Endodermal cell (in vitro differentiated cells): ENCODE results near the gene LRRK1. TPM values are rescaled to one million over a fixed set of nuclear protein-coding genes. Genes with fewer than 3 reads are reported as not detected.

Source experiments
- DNase-seq: peaks from one replicate; pipeline ENCODE4 v3.0.0-alpha.2; 2017
- H3K27ac ChIP-seq: 2 replicates; pipeline ENCODE4 v1.5.1; 2013; ENCODE audit warnings: mild to moderate bottlenecking, low read depth, low read length, moderate library complexity
- H3K27me3 ChIP-seq: 2 replicates; pipeline ENCODE4 v1.6.1; 2013; ENCODE audit warnings: mild to moderate bottlenecking, low read length, moderate library complexity; ENCODE audit not compliant: insufficient read depth, control insufficient read depth, poor library complexity, severe bottlenecking
- H3K36me3 ChIP-seq: 2 replicates; pipeline ENCODE4 v1.7.0; 2013; ENCODE audit warnings: mild to moderate bottlenecking, low read length, moderate library complexity; ENCODE audit not compliant: control insufficient read depth, insufficient read depth
- H3K4me1 ChIP-seq: one replicate; pipeline ENCODE4 v1.7.0; 2013; ENCODE audit warnings: low read length; ENCODE audit not compliant: control insufficient read depth, insufficient read depth
- H3K4me3 ChIP-seq: 2 replicates; pipeline ENCODE4 v1.5.1; 2013; ENCODE audit warnings: mild to moderate bottlenecking, low read length, moderate library complexity
- H3K9ac ChIP-seq: 2 replicates; pipeline ENCODE4 v1.6.1; 2013; ENCODE audit warnings: mild to moderate bottlenecking, low read length, moderate library complexity; ENCODE audit not compliant: poor library complexity, severe bottlenecking; ENCODE audit errors: extremely low read depth
- H3K9me3 ChIP-seq: 2 replicates; pipeline ENCODE4 v1.6.1; 2013; ENCODE audit warnings: mild to moderate bottlenecking, low read length, moderate library complexity; ENCODE audit not compliant: control insufficient read depth
- H3K27ac Mint-ChIP-seq: 2 replicates; pipeline ENCODE4 v1.8.0; 2020; ENCODE audit warnings: mixed read lengths
- H3K27me3 Mint-ChIP-seq: 2 replicates; pipeline ENCODE4 v1.8.0; 2021; ENCODE audit warnings: mild to moderate bottlenecking, mixed read lengths; ENCODE audit not compliant: insufficient read depth
- H3K36me3 Mint-ChIP-seq: 2 replicates; pipeline ENCODE4 v1.8.0; 2020; ENCODE audit warnings: low read depth, mixed read lengths
- H3K4me1 Mint-ChIP-seq: 2 replicates; pipeline ENCODE4 v1.8.0; 2020; ENCODE audit warnings: mixed read lengths
- H3K4me3 Mint-ChIP-seq: 2 replicates; pipeline ENCODE4 v1.8.0; 2020; ENCODE audit warnings: mild to moderate bottlenecking, moderate library complexity, mixed read lengths
- H3K9me3 Mint-ChIP-seq: 2 replicates; pipeline ENCODE4 v1.8.0; 2020; ENCODE audit warnings: mild to moderate bottlenecking, mixed read lengths
- WGBS, 2 experiments: methylation state at CpG; one replicate each; pipeline versions ENCODE4 v1.1.5 to v1.1.7; 2013; ENCODE audit warnings: missing lambda C conversion rate in 2 of 2, mixed read lengths in 1 of 2; ENCODE audit not compliant: insufficient coverage in 1 of 2, insufficient read length in 1 of 2; 5-methylcytosine and 5-hydroxymethylcytosine counted together
- total RNA-seq, 2 donors: library from RNA; stranded (reverse); fragmentation: NEBNext Ultra II Directional in 1 of 2; extraction: Animal tissue kit (Norgen Biotek cat#: 25700) in 1 of 2; gene quantifications; 2 replicates in 1 of 2; 3 replicates in 1 of 2; pipeline ENCODE4 v1.2.1, GENCODE V29; 2021
- TF ChIP-seq, protein P1 (sequence below): fragments of 200-600 bp; sonication (generic); conservative IDR thresholded peaks from 2 replicates; pipeline ENCODE4 v1.5.0; 2021; ENCODE audit warnings: antibody characterized with exemption, mild to moderate bottlenecking

Gene LRRK1
- total RNA-seq, 2 donors from 2014 or later = 2.7 to 5.1 TPM

DNA sequence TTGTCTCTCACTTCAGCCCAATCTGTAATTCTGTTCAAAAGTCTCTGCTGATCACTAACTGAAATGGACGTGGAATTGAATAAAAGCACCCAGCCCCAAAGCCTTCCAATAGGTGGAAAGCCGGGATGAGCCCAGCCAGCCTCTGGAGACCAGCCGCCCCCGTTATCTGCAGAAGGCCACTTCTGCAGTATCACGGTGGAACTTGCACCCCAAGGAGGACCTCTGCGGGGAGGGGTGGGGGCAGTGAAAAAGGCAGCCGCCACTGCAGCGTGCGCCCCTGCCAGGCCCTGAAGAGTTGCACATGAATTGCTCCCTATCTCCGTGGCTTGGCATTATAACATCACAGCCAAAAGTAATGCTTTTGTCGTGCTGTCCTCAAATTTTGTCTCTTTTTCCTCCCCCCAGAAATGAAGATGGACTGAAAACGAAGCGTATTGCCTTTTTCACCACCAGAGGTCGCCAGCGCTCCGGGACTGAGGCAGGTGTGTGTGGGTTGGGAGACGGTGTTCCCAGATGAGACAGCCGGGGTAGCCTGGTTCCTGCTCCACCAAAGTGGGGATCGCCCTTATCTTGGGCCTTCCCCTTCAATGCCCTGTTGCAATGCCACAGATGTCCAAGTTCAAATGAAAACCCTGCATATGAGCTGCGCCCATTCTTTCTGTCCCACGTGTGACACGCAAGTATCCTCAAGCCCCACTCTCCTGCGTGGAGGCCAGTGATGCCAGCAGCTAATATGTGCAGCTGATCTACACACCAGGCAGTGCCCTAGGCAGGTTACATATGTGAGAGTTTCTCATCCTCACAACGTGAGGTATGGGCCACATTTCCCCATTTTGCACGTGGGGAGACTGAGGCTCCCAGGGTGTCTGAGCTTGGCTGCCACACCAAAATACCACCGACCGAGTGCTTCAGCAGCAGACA lies 96.0 kb downstream of the LRRK1 start:
- TF ChIP-seq, protein P1, sequence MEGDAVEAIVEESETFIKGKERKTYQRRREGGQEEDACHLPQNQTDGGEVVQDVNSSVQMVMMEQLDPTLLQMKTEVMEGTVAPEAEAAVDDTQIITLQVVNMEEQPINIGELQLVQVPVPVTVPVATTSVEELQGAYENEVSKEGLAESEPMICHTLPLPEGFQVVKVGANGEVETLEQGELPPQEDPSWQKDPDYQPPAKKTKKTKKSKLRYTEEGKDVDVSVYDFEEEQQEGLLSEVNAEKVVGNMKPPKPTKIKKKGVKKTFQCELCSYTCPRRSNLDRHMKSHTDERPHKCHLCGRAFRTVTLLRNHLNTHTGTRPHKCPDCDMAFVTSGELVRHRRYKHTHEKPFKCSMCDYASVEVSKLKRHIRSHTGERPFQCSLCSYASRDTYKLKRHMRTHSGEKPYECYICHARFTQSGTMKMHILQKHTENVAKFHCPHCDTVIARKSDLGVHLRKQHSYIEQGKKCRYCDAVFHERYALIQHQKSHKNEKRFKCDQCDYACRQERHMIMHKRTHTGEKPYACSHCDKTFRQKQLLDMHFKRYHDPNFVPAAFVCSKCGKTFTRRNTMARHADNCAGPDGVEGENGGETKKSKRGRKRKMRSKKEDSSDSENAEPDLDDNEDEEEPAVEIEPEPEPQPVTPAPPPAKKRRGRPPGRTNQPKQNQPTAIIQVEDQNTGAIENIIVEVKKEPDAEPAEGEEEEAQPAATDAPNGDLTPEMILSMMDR = peak; percentile 95
- no peaks in the 10 kb centered on the region for H3K36me3 ChIP-seq
- 58 to 59% methylated on average over 16 to 27 of the region's 27 CpGs for WGBS, 2 experiments
- Mint-ChIP-seq H3K4me3 (no peak overlapping the region), H3K27ac (no peak overlapping the region), H3K4me1 (peaks cover 11% of the 10 kb centered on the region), H3K9me3 (no peaks in the 10 kb centered on the region), H3K27me3 (no peaks in the 10 kb centered on the region), H3K36me3 (no peaks in the 10 kb centered on the region)
- H3K9ac ChIP-seq = no peak overlapping the region
- H3K4me1 ChIP-seq = peaks cover 3% of the 10 kb centered on the region
- peak; percentile 92 for DNase-seq
- H3K27ac ChIP-seq = no peak overlapping the region
- H3K27me3 ChIP-seq = no peaks in the 10 kb centered on the region
- H3K9me3 ChIP-seq = no peaks in the 10 kb centered on the region
- H3K4me3 ChIP-seq = no peak overlapping the region

DNA sequence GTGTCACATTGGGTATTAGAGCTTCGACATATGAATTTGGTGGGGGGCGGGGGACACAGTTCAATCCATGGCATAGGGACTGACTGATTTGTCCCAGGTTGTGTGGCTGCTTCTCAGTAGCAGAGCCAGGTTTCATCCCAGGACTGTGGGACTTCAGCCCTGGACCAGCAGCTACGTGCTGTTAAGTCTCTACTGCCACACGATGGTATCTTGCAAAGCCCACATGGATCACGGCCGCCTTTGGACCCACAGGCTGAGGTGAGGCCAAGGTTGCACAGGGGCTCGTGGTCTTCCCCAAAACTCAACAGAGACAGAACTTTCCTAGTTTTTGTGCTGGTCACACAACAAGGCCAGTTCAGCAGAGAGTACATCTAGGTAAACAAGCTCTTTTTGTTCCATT lies 97.4 kb downstream of the LRRK1 start:
- no peaks in the 10 kb centered on the region for H3K36me3 ChIP-seq
- WGBS, 2 experiments = 89 to 98% methylated on average over 7 of the region's 7 CpGs
- no peak overlapping the region for H3K4me3 Mint-ChIP-seq
- peaks cover 11% of the 10 kb centered on the region for H3K4me1 Mint-ChIP-seq
- no peaks in the 10 kb centered on the region for H3K36me3 Mint-ChIP-seq
- H3K4me3 ChIP-seq = no peak overlapping the region
- H3K27ac Mint-ChIP-seq = no peak overlapping the region
- peaks cover 3% of the 10 kb centered on the region for H3K4me1 ChIP-seq
- no peaks in the 10 kb centered on the region for H3K27me3 ChIP-seq
- no peaks in the 10 kb centered on the region for H3K9me3 ChIP-seq
- DNase-seq = no peak
- no peak overlapping the region for H3K27ac ChIP-seq
- H3K9me3 Mint-ChIP-seq = no peaks in the 10 kb centered on the region
- H3K9ac ChIP-seq = no peak overlapping the region
- TF ChIP-seq, protein P1 = no peak
- H3K27me3 Mint-ChIP-seq = no peaks in the 10 kb centered on the region

- H3K27me3 Mint-ChIP-seq = no peaks in the 10 kb centered on the region
- Histone ChIP-seq H3K27me3 (no peaks in the 10 kb centered on the region), H3K27ac (no peak overlapping the region), H3K36me3 (no peaks in the 10 kb centered on the region), H3K9me3 (no peaks in the 10 kb centered on the region), H3K9ac (no peak overlapping the region), H3K4me1 (peaks cover 3% of the 10 kb centered on the region), H3K4me3 (no peak overlapping the region)
- no peaks in the 10 kb centered on the region for H3K36me3 Mint-ChIP-seq
- DNase-seq = peak; percentile 74
- H3K4me1 Mint-ChIP-seq = peaks cover 11% of the 10 kb centered on the region
- TF ChIP-seq, protein P1 = peak; percentile 66
- no peak overlapping the region for H3K27ac Mint-ChIP-seq
- H3K4me3 Mint-ChIP-seq = no peak overlapping the region
- 81 to 83% methylated on average over 12 to 18 of the region's 18 CpGs for WGBS, 2 experiments
- no peaks in the 10 kb centered on the region for H3K9me3 Mint-ChIP-seq
Observed at GRCh38 chr15:101017093-101017754, 98.1 kb downstream of the LRRK1 start.
